Measurements from ENCODE around the gene SH3RF1. TPM values are rescaled to one million over a fixed set of nuclear protein-coding genes. Genes with fewer than 3 reads are reported as not detected.

The SH3RF1 gene
- total RNA-seq, 1 experiment from 2014 or later: 11.5 TPM

- no peaks in the 10 kb centered on the region for H3K9me3 ChIP-seq (ENCODE audit: control insufficient read depth, insufficient read depth, low read depth, low read length)
- ChIA-PET CTCF (no interaction called here), POLR2A (no interaction called here)
- no peak overlapping the region for H3K27ac ChIP-seq (ENCODE audit: low read length)
- BruUV-seq (replicated peaks): no TSS peak
- H3K27me3 ChIP-seq (ENCODE audit: control insufficient read depth, insufficient read depth, low read length): no peaks in the 10 kb centered on the region
- intact Hi-C loops (cut with micrococcal nuclease; ENCODE audit: unreplicated experiment) (no loop called here), in situ Hi-C loops (cut with HindIII; ENCODE audit: low pct_unique_long_range_greater_than_20kb, low sequenced_read_pairs) (no loop called here)
- TF ChIP-seq TCF7L2 (IDR thresholded peaks at IDR 0.05; ENCODE audit: low read depth, low read length) (no peak), REST (IDR thresholded peaks at IDR 0.05; ENCODE audit: insufficient read depth in 1 of 2, low read depth in 2 of 2, low read length in 1 of 2) (no peak), SIN3A (IDR thresholded peaks at IDR 0.05; ENCODE audit: borderline replicate concordance, insufficient read depth, low read depth, low read length) (no peak), CTCF (IDR thresholded peaks at IDR 0.05) (no peak), POLR2AphosphoS5 (IDR thresholded peaks at IDR 0.05; ENCODE audit: low read depth, low read length) (no peak)
- no peaks in the 10 kb centered on the region; the same call in 1 of the 2 replicates for H3K36me3 ChIP-seq (ENCODE audit: control insufficient read depth, insufficient read depth, low read length)
- ATAC-seq (no peak), DNase-seq (ENCODE audit: low read depth, low spot score) (no peak)
- no peak overlapping the region for H3K4me3 ChIP-seq (ENCODE audit: low read depth in 2 of 2, low read length in 2 of 2)
- H3K4me1 ChIP-seq (ENCODE audit: control insufficient read depth, insufficient read depth, low read length): peaks cover 2% of the 10 kb centered on the region; the same call in 1 of the 2 replicates
Measured at GRCh38 chr4:169131556-169132208, 139.1 kb downstream of the SH3RF1 start.

- no peak overlapping the region for H3K4me3 ChIP-seq (ENCODE audit: low read depth in 2 of 2, low read length in 2 of 2)
- intact Hi-C loops (cut with micrococcal nuclease; ENCODE audit: unreplicated experiment) (no loop called here), in situ Hi-C loops (cut with HindIII; ENCODE audit: low pct_unique_long_range_greater_than_20kb, low sequenced_read_pairs) (no loop called here)
- no TSS peak for BruUV-seq (replicated peaks)
- ChIA-PET POLR2A (no interaction called here), CTCF (no interaction called here)
- no peaks in the 10 kb centered on the region; the same call in 1 of the 2 replicates for H3K36me3 ChIP-seq (ENCODE audit: control insufficient read depth, insufficient read depth, low read length)
- H3K27me3 ChIP-seq (ENCODE audit: control insufficient read depth, insufficient read depth, low read length): no peaks in the 10 kb centered on the region
- ATAC-seq (no peak), DNase-seq (ENCODE audit: low read depth, low spot score) (no peak)
- H3K9me3 ChIP-seq (ENCODE audit: control insufficient read depth, insufficient read depth, low read depth, low read length): no peaks in the 10 kb centered on the region
- TF ChIP-seq REST (IDR thresholded peaks at IDR 0.05; ENCODE audit: insufficient read depth in 1 of 2, low read depth in 2 of 2, low read length in 1 of 2) (no peak), TCF7L2 (IDR thresholded peaks at IDR 0.05; ENCODE audit: low read depth, low read length) (no peak), POLR2AphosphoS5 (IDR thresholded peaks at IDR 0.05; ENCODE audit: low read depth, low read length) (no peak), CTCF (IDR thresholded peaks at IDR 0.05) (no peak), SIN3A (IDR thresholded peaks at IDR 0.05; ENCODE audit: borderline replicate concordance, insufficient read depth, low read depth, low read length) (no peak)
- no peak overlapping the region for H3K27ac ChIP-seq (ENCODE audit: low read length)
- peaks cover 2% of the 10 kb centered on the region; the same call in 1 of the 2 replicates for H3K4me1 ChIP-seq (ENCODE audit: control insufficient read depth, insufficient read depth, low read length)
Measured at GRCh38 chr4:169128902-169129301, 141.9 kb downstream of the SH3RF1 start.
